ENCODE measurements around the gene APOC3. TPM values are rescaled to one million over a fixed set of nuclear protein-coding genes. Genes with fewer than 3 reads are reported as not detected.
"Not testable (repeated sequence)": the region's sequence is repeated elsewhere in the genome, so short reads cannot be mapped to it uniquely, and the experiment has no call there.

The APOC3 gene
- total RNA-seq, 2 experiments from 2014 or later: not detected

DNA sequence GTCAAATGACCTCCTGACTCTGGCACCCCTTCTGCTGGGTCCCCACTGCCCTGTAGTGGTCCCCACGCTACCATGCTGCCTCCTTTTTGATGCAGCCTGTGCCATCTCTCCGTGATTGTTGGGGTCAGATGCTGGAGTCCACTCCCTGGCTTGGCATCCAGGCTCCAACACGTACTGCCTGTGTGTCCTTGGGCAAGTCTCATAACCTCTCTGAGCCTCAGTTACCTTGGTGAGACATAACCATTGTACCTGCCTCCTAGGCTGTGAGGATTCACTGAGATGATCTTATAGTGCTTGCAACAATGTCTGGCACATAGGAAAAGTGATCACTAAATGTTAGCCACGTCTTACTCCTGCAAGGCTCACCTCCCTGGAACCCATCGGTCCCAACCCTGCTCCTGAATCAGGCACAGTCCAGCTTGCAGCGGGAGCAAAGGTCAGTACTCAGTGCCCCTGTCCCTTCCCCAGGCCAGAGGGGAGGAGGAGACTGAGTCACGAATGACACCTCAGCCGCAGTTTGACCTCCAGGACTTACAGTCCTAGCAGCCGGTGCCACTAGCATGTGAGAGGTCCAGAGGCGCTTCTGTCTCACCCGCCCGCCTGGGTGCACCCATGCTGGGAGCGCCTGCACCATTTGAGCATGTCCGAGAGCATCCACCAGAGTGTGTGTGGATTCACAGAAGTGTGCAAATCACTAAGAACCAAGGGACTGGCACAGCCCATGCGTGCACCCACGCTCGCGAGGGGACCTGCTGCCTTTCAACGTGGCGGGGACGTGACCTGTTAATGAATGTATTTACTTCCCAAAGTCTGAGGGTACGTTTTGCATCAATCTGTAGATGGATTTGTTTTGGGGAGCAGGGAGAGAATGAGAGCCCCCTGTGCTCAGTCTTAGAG lies 3.6 kb upstream of the APOC3 start:
- Mint-ChIP-seq H3K27ac (no peak overlapping the region), H3K36me3 (ENCODE audit: low read depth) (no peaks in the 10 kb centered on the region), H3K4me3 (no peak overlapping the region), H3K9me3 (no peaks in the 10 kb centered on the region), H3K4me1 (no peaks in the 10 kb centered on the region), H3K27me3 (no peaks in the 10 kb centered on the region)
- POLR2A ChIA-PET: no interaction called here
- DNase-seq: no peak
- CTCF ChIA-PET: interaction anchor here (1.9 kb wide), 1 partner anchor 35 kb away, joined by 6 read pairs; the partner anchor contains the start of gene APOA5

GRCh38 chr11:116826751-116827431 lies 2.8 kb upstream of the APOC3 start:
- Mint-ChIP-seq H3K27me3 (no peaks in the 10 kb centered on the region), H3K4me1 (no peaks in the 10 kb centered on the region), H3K4me3 (no peak overlapping the region), H3K36me3 (ENCODE audit: low read depth) (no peaks in the 10 kb centered on the region), H3K9me3 (no peaks in the 10 kb centered on the region), H3K27ac (no peak overlapping the region)
- no peak for DNase-seq
- POLR2A ChIA-PET: no interaction called here
- CTCF ChIA-PET: interaction anchor here (0.6 to 1.9 kb wide), 2 partner anchors 36 to 290 kb away, joined by 3 to 6 read pairs; partner anchors contain the start of gene APOA5

DNA sequence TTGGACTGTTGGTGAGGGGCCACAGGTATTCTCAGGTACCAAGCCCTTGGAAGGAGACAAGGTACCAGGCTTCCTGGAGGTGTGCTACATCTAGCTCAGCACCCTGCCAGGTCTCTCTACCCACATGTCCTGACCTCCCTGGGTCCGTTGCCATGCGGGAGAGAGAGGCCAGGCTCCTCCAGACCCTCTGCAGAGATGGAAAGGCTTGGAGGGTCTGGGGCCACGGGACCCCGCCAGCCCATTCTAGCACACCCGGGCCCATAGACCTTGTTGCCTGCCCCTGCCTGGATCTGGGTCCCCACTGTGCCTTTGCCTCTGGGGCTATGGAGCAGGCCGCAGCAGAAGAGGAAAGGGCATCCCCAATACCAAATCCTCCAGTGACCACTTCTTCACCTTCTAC lies 2.2 kb upstream of the APOC3 start:
- Mint-ChIP-seq H3K4me3 (no peak overlapping the region), H3K27me3 (no peaks in the 10 kb centered on the region), H3K36me3 (ENCODE audit: low read depth) (no peaks in the 10 kb centered on the region), H3K4me1 (no peaks in the 10 kb centered on the region), H3K27ac (no peak overlapping the region), H3K9me3 (no peaks in the 10 kb centered on the region)
- DNase-seq: no peak
- CTCF ChIA-PET: interaction anchor here (1.7 to 1.9 kb wide), 2 partner anchors 36 kb away, joined by 6 to 7 read pairs; partner anchors contain the start of gene APOA5
- POLR2A ChIA-PET: no interaction called here

- no peaks in the 10 kb centered on the region for H3K4me1 Mint-ChIP-seq
- H3K36me3 Mint-ChIP-seq (ENCODE audit: low read depth): no peaks in the 10 kb centered on the region
- POLR2A ChIA-PET: interaction anchor here (0.5 to 1.2 kb wide), 2 partner anchors 102 to 351 kb away, joined by 3 read pairs; no protein-coding TSS in a partner anchor
- H3K4me3 Mint-ChIP-seq: no peak overlapping the region
- CTCF ChIA-PET: interaction anchor here (1.7 kb wide), 1 partner anchor 38 kb away, joined by 7 read pairs; the partner anchor contains the start of gene APOA5
- H3K27ac Mint-ChIP-seq: no peak overlapping the region
- no peaks in the 10 kb centered on the region for H3K9me3 Mint-ChIP-seq
- no peaks in the 10 kb centered on the region for H3K27me3 Mint-ChIP-seq
- DNase-seq: no peak
Measured at GRCh38 chr11:116828632-116829524, 829 bp upstream of the APOC3 start.

GRCh38 chr11:116830184-116830912 lies 641 bp downstream of the APOC3 start:
- H3K36me3 Mint-ChIP-seq (ENCODE audit: low read depth): no peaks in the 10 kb centered on the region
- H3K4me1 Mint-ChIP-seq: peaks cover 7% of the 10 kb centered on the region
- no peak for DNase-seq
- CTCF ChIA-PET: no interaction called here
- POLR2A ChIA-PET: no interaction called here
- H3K27ac Mint-ChIP-seq: no peak overlapping the region
- H3K27me3 Mint-ChIP-seq: no peaks in the 10 kb centered on the region
- no peak overlapping the region for H3K4me3 Mint-ChIP-seq
- no peaks in the 10 kb centered on the region for H3K9me3 Mint-ChIP-seq

DNA sequence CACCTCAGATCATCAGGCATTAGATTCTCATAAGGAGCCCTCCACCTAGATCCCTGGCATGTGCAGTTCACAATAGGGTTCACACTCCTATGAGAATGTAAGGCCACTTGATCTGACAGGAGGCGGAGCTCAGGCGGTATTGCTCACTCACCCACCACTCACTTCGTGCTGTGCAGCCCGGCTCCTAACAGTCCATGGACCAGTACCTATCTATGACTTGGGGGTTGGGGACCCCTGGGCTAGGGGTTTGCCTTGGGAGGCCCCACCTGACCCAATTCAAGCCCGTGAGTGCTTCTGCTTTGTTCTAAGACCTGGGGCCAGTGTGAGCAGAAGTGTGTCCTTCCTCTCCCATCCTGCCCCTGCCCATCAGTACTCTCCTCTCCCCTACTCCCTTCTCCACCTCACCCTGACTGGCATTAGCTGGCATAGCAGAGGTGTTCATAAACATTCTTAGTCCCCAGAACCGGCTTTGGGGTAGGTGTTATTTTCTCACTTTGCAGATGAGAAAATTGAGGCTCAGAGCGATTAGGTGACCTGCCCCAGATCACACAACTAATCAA lies 2.2 kb downstream of the APOC3 start:
- no peaks in the 10 kb centered on the region for H3K9me3 Mint-ChIP-seq
- POLR2A ChIA-PET: no interaction called here
- no peak overlapping the region for H3K4me3 Mint-ChIP-seq
- H3K27ac Mint-ChIP-seq: no peak overlapping the region
- no peak for DNase-seq
- H3K27me3 Mint-ChIP-seq: no peaks in the 10 kb centered on the region
- H3K36me3 Mint-ChIP-seq (ENCODE audit: low read depth): no peaks in the 10 kb centered on the region
- peaks cover 16% of the 10 kb centered on the region for H3K4me1 Mint-ChIP-seq
- CTCF ChIA-PET: no interaction called here

DNA sequence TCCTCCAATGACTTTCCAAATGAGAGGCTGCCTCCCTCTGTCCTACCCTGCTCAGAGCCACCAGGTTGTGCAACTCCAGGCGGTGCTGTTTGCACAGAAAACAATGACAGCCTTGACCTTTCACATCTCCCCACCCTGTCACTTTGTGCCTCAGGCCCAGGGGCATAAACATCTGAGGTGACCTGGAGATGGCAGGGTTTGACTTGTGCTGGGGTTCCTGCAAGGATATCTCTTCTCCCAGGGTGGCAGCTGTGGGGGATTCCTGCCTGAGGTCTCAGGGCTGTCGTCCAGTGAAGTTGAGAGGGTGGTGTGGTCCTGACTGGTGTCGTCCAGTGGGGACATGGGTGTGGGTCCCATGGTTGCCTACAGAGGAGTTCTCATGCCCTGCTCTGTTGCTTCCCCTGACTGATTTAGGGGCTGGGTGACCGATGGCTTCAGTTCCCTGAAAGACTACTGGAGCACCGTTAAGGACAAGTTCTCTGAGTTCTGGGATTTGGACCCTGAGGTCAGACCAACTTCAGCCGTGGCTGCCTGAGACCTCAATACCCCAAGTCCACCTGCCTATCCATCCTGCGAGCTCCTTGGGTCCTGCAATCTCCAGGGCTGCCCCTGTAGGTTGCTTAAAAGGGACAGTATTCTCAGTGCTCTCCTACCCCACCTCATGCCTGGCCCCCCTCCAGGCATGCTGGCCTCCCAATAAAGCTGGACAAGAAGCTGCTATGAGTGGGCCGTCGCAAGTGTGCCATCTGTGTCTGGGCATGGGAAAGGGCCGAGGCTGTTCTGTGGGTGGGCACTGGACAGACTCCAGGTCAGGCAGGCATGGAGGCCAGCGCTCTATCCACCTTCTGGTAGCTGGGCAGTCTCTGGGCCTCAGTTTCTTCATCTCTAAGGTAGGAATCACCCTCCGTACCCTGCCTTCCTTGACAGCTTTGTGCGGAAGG lies 2.9 kb downstream of the APOC3 start:
- no peaks in the 10 kb centered on the region for H3K27me3 Mint-ChIP-seq
- no peak overlapping the region for H3K4me3 Mint-ChIP-seq
- no peaks in the 10 kb centered on the region for H3K9me3 Mint-ChIP-seq
- no peak for DNase-seq
- H3K4me1 Mint-ChIP-seq: peaks cover 16% of the 10 kb centered on the region
- H3K27ac Mint-ChIP-seq: no peak overlapping the region
- POLR2A ChIA-PET: no interaction called here
- CTCF ChIA-PET: interaction anchor here (1.3 to 5.5 kb wide), 2 partner anchors 19 to 42 kb away, joined by 4 to 158 read pairs; partner anchors contain the start of genes APOA5 and ZPR1
- H3K36me3 Mint-ChIP-seq (ENCODE audit: low read depth): no peaks in the 10 kb centered on the region

- Mint-ChIP-seq H3K4me1 (peaks cover 16% of the 10 kb centered on the region), H3K9me3 (no peaks in the 10 kb centered on the region), H3K4me3 (no peak overlapping the region), H3K36me3 (ENCODE audit: low read depth) (no peaks in the 10 kb centered on the region), H3K27me3 (no peaks in the 10 kb centered on the region), H3K27ac (no peak overlapping the region)
- ChIA-PET POLR2A (no interaction called here), CTCF (interaction anchor here (1.3 to 5.5 kb wide), 2 partner anchors 18 to 43 kb away, joined by 4 to 158 read pairs; partner anchors contain the start of genes APOA5 and ZPR1)
- DNase-seq: no peak
Measured at GRCh38 chr11:116833491-116833815, 3.7 kb downstream of the APOC3 start.

DNA sequence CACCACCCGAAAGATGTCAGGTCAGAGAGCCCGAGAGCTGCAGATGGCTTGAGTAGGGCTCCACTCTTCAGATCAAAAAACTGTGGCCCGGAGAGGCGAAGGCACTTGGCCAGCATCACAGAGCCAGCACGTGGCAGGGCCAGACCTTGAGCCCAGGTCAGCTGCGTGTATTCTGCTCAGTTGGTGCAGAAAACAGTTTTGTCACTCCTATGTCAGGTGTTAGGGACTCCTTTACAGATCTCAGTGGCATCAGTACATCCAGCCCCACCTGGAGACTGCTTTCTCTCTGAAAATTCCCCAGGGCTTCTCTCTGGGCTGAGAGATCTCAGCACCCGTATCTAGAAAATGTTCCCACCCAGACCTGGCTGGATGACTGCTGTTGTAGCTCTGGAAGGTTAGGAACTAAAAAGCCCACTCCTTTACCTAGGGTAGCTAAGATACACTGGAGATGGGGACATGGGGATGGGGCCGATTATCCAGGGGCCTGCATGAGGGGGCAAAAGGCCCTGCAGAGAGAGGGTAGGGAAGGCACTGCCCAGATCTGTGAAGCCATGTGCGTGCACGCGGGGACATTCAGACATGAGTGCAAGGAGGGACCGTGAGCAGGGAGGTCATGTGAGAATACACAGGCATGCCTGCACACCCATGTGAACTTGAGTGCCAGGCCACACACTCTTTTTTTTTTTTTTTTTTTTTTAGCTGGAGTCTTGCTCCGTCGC lies 4.3 kb downstream of the APOC3 start:
- POLR2A ChIA-PET: interaction anchor here (4.4 kb wide), 1 partner anchor 17 kb away, joined by 93 read pairs; no protein-coding TSS in a partner anchor
- Mint-ChIP-seq H3K27me3 (no peaks in the 10 kb centered on the region), H3K4me1 (peaks cover 18% of the 10 kb centered on the region), H3K4me3 (no peak overlapping the region), H3K9me3 (no peaks in the 10 kb centered on the region), H3K36me3 (ENCODE audit: low read depth) (no peaks in the 10 kb centered on the region), H3K27ac (no peak overlapping the region)
- CTCF ChIA-PET: interaction anchor here (1.3 to 5.5 kb wide), 3 partner anchors 17 to 44 kb away, joined by 4 to 158 read pairs (median 116); partner anchors contain the start of genes APOA5 and ZPR1
- no peak for DNase-seq

- not testable (repeated sequence) for DNase-seq; H3K27ac Mint-ChIP-seq; H3K4me3 Mint-ChIP-seq; H3K36me3 Mint-ChIP-seq (ENCODE audit: low read depth); H3K9me3 Mint-ChIP-seq; H3K27me3 Mint-ChIP-seq
- H3K4me1 Mint-ChIP-seq: peaks cover 18% of the 10 kb centered on the region
- ChIA-PET CTCF (interaction anchor here (2.0 to 5.5 kb wide), 5 partner anchors 11 to 272 kb away, joined by 8 to 158 read pairs (median 31); partner anchors contain the start of genes APOA4, APOA5 and ZPR1), POLR2A (interaction anchor here (1.1 to 4.4 kb wide), 3 partner anchors 16 to 74 kb away, joined by 3 to 93 read pairs (median 9); partner anchors contain the start of gene BUD13)
Measured at GRCh38 chr11:116834535-116835041, 4.9 kb downstream of the APOC3 start.
